GM19395 (cell line): ENCODE data around the gene GALNT17.

ENCODE experiments used
- ATAC-seq: cut with Tn5 transposase; IDR thresholded peaks from one replicate; pipeline ENCODE4 v1.9.1; 2021; ENCODE audit warnings: mild to moderate bottlenecking, moderate library complexity; ENCODE audit not compliant: unreplicated experiment

GALNT17 gene

GRCh38 chr7:71439321-71439720 is 307.4 kb downstream of the GALNT17 start:
- no peak for ATAC-seq

- ATAC-seq, result no peak
Observed at GRCh38 chr7:71442492-71443190, 310.7 kb downstream of the GALNT17 start.

DNA sequence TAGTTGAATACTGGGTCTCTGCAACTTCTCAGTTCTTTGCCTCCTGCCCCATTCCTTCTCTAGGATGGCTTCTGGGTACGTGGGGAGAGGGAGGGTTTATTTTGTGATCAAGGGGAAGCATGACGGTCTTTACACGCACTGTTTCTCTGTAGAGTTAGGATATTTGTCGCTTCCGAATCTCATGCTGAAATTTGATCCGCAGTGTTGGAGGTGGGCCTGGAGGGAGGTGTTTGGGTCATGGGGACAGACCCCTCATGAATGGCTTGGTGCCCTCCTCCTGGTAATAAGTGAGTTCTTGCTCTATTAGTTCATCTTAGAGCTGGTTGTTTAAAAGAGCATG is 311.2 kb downstream of the GALNT17 start:
- no peak for ATAC-seq

- no peak for ATAC-seq
Observed at GRCh38 chr7:71444130-71444529, 312.2 kb downstream of the GALNT17 start.

DNA sequence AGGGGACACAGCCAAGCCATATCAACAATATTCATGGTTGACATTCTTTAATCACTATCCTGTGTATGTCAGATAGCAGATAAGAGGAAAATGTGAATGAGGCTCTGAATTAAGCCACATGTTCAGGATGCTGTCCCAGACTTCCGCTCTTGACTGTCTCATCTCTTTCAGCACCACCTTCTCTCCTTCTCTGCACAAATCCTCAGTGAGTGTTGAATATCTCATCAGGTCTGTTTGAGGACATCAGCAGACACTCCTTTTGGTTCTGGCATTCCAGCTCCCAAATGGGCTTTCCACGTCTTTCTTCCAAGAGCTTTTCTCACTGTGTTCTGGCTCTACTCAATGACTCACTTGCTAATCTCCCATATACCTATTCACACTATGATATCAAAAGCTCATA is 321.7 kb downstream of the GALNT17 start:
- ATAC-seq, result no peak

DNA sequence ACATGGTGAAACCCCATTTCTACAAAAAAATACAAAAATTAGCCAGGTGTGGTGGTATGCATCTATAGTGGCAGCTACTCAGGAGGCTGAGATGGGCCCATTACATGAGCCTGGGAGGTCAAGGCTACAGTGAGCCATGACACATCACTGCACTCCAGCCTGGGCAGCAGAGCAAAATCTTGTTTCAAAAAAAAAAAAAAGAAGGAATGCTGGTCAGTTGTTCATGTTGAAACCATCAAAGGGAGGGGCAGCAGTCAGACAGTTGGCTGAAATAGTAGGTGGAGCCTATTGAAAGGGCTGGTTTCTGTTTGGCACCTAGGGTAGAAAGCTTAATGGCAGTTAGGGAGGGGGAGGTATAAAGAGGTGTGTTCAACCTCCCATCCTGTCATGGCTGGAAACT is 323.0 kb downstream of the GALNT17 start:
- no peak for ATAC-seq

- ATAC-seq, result no peak
Observed at GRCh38 chr7:71457021-71457420, 325.1 kb downstream of the GALNT17 start.

GRCh38 chr7:71457846-71458590 is 326.1 kb downstream of the GALNT17 start:
- ATAC-seq, result no peak

- no peak for ATAC-seq
Observed at GRCh38 chr7:71459132-71459531, 327.2 kb downstream of the GALNT17 start.

DNA sequence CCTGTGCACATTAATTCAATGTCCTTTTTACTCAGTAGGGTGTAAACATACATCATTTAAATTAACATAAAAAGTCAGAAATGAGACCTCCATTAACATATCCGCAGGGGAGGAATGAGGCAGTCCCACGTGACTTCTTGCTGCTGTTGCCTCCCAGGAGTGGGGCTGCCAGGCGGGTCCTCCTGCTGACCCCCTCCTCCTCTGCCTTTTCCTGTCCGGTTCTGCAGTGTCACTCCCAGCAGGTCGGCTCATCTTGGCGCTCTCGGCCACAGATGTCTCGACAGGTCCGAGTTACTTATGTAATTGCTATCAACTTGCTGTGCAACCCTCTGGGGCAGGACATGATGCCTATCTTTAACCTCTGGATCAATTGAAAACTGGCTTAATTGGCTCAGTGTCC is 329.6 kb downstream of the GALNT17 start:
- ATAC-seq, result no peak

GRCh38 chr7:71465741-71466189 is 333.8 kb downstream of the GALNT17 start:
- ATAC-seq, result no peak

- ATAC-seq, result no peak
Observed at GRCh38 chr7:71466448-71467145, 334.7 kb downstream of the GALNT17 start.

DNA sequence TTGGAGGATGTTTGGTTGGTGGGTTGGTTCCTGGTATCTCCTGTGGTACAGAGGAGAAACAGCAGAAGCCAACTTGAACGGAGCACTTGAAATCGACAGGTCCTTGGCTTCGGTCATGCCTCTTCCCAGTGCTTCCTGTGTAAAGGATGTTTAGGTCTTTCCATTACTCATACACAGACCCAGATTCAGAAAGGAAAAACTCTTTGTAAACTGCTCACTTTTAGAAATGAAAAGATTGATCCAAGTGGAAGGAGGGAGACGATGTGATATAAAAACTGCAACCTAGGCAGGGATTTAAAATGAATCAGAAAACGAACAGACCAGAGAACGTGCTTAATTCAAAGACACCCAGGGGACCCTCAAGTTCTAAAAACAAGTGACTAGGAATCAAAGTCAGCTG is 338.4 kb downstream of the GALNT17 start:
- ATAC-seq, result no peak

GRCh38 chr7:71470830-71471229 is 338.9 kb downstream of the GALNT17 start:
- ATAC-seq, result no peak

DNA sequence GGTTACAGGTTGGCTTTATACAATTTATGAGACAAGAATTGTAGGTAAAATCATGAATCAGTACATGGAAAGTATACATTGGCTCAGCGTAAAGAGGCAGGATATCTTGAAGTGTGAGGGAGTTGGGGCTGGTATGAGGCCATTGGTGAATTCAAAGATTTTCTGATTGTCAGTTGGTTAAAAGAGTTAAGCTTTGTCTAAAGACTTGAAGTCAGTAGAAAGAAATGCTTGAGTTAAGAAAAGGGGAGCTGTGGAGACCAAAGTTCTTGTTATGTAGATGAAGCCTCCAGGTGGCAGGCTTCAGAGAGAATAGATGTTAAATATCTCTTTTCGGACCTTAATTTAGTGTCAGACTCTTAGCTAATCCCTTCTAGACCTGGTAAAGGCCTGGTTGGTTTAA is 341.0 kb downstream of the GALNT17 start:
- ATAC-seq, result no peak

- no peak for ATAC-seq
Observed at GRCh38 chr7:71473366-71473967, 341.5 kb downstream of the GALNT17 start.

DNA sequence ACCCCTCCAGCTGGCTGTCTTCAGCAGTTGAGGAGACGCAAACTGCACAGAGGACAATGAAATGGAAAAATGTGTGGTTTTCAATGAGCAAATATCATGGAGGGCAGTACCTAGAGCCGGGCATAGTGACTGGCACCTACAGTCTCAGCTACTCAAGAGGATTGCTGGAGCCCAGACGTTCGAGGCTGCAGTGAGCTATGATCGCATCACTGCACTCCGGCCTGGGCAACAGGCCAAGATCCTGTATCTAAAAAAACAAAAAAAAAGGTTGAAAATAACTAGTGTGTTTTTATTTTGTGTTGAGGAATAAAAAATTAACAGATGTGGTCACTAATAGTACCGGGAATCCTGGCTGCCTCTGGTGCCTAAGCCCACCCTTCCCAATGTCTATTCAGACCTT is 345.5 kb downstream of the GALNT17 start:
- ATAC-seq, result no peak

DNA sequence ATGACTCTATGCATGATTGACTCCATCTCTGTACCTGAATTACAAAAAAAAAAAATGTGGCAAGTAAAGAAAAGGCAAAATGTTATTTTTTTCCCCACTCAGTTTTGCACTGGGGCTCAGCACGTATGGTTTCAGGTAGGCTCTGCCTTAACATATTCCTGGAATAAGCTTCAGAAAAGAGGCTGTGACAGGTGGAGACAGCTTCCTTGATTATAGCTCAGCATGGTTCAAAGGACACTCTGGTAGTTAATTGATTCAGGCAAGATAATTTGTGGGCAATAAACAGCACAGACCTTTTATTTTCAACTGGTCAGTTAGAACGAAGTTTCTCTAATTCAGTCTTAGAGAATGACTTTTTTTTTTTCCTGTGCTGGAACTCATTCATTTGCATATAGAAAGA is 347.3 kb downstream of the GALNT17 start:
- ATAC-seq, result no peak

DNA sequence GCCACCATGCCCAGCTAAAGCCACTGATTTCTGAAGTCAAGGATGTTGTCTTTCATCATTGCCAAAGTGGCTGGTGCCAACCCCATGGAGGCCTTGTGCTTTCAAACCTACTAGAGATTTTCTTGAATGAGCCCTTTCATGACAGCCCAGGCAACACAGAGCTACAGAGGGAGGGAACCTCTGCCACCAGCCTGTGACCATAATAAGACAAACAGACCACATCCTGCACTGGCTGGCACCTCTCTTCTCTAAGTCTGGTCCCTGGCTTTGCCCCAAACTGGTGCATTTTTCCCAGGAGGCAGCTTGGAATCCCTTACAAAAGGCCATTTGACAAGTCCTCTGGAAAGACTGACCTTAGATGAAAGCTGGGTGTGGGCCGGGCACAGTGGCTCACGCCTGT is 348.8 kb downstream of the GALNT17 start:
- ATAC-seq, result no peak

- ATAC-seq, result no peak
Observed at GRCh38 chr7:71482284-71482683, 350.3 kb downstream of the GALNT17 start.

DNA sequence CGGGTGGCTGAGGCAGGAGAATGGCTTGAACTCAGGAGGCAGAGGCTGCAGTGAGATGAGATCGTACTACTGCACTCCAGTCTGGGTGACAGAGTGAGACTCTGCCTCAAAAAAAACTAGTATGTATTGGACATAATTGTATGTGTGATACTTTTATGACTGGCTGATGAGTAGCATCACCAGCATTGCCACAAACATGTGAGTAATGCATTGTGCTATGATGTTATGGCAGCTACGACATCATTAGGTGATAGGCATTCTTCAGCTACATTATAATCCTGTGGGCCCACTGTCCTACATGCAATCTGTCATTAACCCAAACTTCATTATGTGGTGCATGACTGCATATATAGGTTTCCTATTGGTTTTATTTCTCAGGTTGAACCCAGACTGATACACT is 352.4 kb downstream of the GALNT17 start:
- no peak for ATAC-seq

- ATAC-seq, result no peak
Observed at GRCh38 chr7:71485586-71485985, 353.6 kb downstream of the GALNT17 start.
